HEK293 (cell line): ENCODE measurements around the gene SMIM14.

ENCODE experiments used
- CTCF ChIP-seq: fragments of 450-650 bp; formaldehyde crosslinking; IDR thresholded peaks from 2 replicates; pipeline ENCODE4 v1.5.1; 2016; ENCODE audit warnings: missing biosample characterization, missing genetic modification characterization
- REPIN1 ChIP-seq: fragments of 450-650 bp; formaldehyde crosslinking; IDR thresholded peaks from 2 replicates; pipeline ENCODE4 v1.5.1; 2017; ENCODE audit warnings: missing biosample characterization, missing genetic modification characterization, low read depth
- SCRT1 ChIP-seq: fragments of 450-650 bp; formaldehyde crosslinking; IDR thresholded peaks from 2 replicates; pipeline ENCODE4 v1.5.1; 2016; ENCODE audit warnings: missing biosample characterization, missing genetic modification characterization, borderline replicate concordance
- ZBTB17 ChIP-seq: fragments of 450-650 bp; formaldehyde crosslinking; IDR thresholded peaks from 2 replicates; pipeline ENCODE4 v1.5.1; 2016; ENCODE audit warnings: missing biosample characterization, missing genetic modification characterization
- ZBTB20 ChIP-seq: fragments of 450-650 bp; formaldehyde crosslinking; IDR thresholded peaks from 2 replicates; pipeline ENCODE4 v1.5.1; 2016; ENCODE audit warnings: missing biosample characterization, missing genetic modification characterization
- ZNF18 ChIP-seq: fragments of 450-650 bp; formaldehyde crosslinking; IDR thresholded peaks from 2 replicates; pipeline ENCODE4 v1.5.1; 2016; ENCODE audit warnings: missing biosample characterization, missing genetic modification characterization
- ZNF280D ChIP-seq: fragments of 450-650 bp; formaldehyde crosslinking; IDR thresholded peaks from 2 replicates; pipeline ENCODE4 v1.5.1; 2016; ENCODE audit warnings: missing biosample characterization, missing genetic modification characterization
- ZNF449 ChIP-seq: fragments of 450-650 bp; formaldehyde crosslinking; IDR thresholded peaks from 2 replicates; pipeline ENCODE4 v1.5.1; 2017; ENCODE audit warnings: missing biosample characterization, mild to moderate bottlenecking, missing genetic modification characterization, moderate library complexity
- ZNF555 ChIP-seq: fragments of 450-650 bp; formaldehyde crosslinking; conservative IDR thresholded peaks from 2 replicates; pipeline ENCODE4 v1.5.1; 2017; ENCODE audit warnings: missing biosample characterization, mild to moderate bottlenecking, missing genetic modification characterization, inconsistent platforms
- ZNF580 ChIP-seq: fragments of 450-650 bp; formaldehyde crosslinking; IDR thresholded peaks from 2 replicates; pipeline ENCODE4 v1.5.1; 2016; ENCODE audit warnings: missing biosample characterization, missing genetic modification characterization
- ZNF621 ChIP-seq: fragments of 450-650 bp; formaldehyde crosslinking; IDR thresholded peaks from 2 replicates; pipeline ENCODE4 v1.5.1; 2017; ENCODE audit warnings: missing biosample characterization, missing genetic modification characterization
- ZNF639 ChIP-seq: fragments of 450-650 bp; formaldehyde crosslinking; IDR thresholded peaks from 2 replicates; pipeline ENCODE4 v1.5.1; 2016; ENCODE audit warnings: missing biosample characterization, missing genetic modification characterization
- ZNF664 ChIP-seq: fragments of 450-650 bp; formaldehyde crosslinking; IDR thresholded peaks from 2 replicates; pipeline ENCODE4 v1.5.1; 2016; ENCODE audit warnings: missing biosample characterization, missing genetic modification characterization
- ZNF776 ChIP-seq: fragments of 450-650 bp; formaldehyde crosslinking; IDR thresholded peaks from 2 replicates; pipeline ENCODE4 v1.5.0; 2017; ENCODE audit warnings: missing biosample characterization, missing genetic modification characterization, borderline replicate concordance

GRCh38 chr4:39668887-39669286, 30.2 kb upstream of the SMIM14 start:
- TF ChIP-seq CTCF (tag by site-specific recombination) (no peak), ZNF449 (no peak), ZNF280D (tag by site-specific recombination) (no peak), REPIN1 (tag by site-specific recombination) (no peak), SCRT1 (tag by site-specific recombination) (no peak), ZNF18 (tag by site-specific recombination) (no peak), ZNF776 (tag by site-specific recombination) (no peak), ZBTB20 (tag by site-specific recombination) (no peak), ZBTB17 (tag by site-specific recombination) (no peak), ZNF555 (tag by site-specific recombination) (no peak), ZNF639 (tag by site-specific recombination) (no peak), ZNF580 (tag by site-specific recombination) (no peak), ZNF664 (tag by site-specific recombination) (no peak), ZNF621 (tag by site-specific recombination) (no peak)
